Omental fat pad (tissue), 4 donors: ENCODE results near the gene RCCD1. TPM values are rescaled to one million over a fixed set of nuclear protein-coding genes. Genes with fewer than 3 reads are reported as not detected.

Experiments used
- ATAC-seq: fragments of 150-250 bp; one replicate; pipeline ENCODE4 v1.9.1; 2016; ENCODE audit warnings: mild to moderate bottlenecking, moderate library complexity; ENCODE audit not compliant: low FRiP score
- DNase-seq: peaks from one replicate; pipeline ENCODE4 v3.0.0-alpha.2; 2019; ENCODE audit warnings: low spot score
- CTCF ChIP-seq, 3 donors: fragments of 450-650 bp; IDR thresholded peaks; one replicate each; pipeline ENCODE4 v1.5.1; 2016 to 2017; ENCODE audit warnings: antibody characterized with exemption in 3 of 3, mild to moderate bottlenecking in 3 of 3, moderate library complexity in 2 of 3
- total RNA-seq, 4 donors: library from RNA; depleted of rRNA; stranded (reverse); fragments of >200 nt; gene quantifications; one replicate each; pipeline ENCODE4 v1.1.0, GENCODE V29; 2016

Gene RCCD1
- total RNA-seq, 4 donors from 2014 or later: 2.6 to 6.6 (median 5.0) TPM

GRCh38 chr15:90914305-90915080, 40.2 kb upstream of the RCCD1 start:
- TF ChIP-seq CTCF (IDR thresholded peaks at IDR 0.05): no peak
- no peak for ATAC-seq
- DNase-seq: no peak

GRCh38 chr15:90915216-90915807, 39.4 kb upstream of the RCCD1 start:
- no peak for TF ChIP-seq CTCF (IDR thresholded peaks at IDR 0.05)
- ATAC-seq (no peak), DNase-seq (no peak)

DNA sequence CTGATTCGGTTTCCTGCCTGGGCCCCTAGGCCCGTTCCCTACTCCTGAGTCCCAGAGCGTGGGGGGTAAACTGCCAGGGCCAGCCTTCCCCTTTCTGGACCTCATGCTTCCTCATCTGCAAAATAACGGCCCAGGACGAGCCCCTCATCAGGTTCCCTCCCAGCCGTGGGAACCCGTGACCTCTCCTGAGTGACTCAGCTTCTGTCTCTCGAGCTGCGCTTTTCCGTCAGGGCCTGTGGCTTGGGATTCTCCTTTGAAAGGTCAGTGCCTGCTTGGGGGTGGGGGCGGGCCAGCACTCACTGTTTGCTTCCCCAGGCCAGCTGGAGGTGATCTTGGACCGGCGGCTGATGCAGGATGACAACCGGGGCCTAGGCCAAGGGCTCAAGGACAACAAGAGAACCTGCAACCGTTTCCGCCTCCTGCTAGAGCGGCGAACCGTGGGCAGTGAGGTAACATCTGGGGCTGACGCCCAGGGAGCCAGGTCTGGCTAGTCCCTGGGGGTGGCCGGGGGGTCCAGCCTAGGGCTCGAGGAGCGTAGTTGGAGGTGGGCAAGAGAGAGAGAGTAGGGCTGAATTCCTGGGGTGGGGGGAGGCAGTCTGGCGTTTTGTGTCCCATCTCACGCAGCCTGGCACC, 38.8 kb upstream of the RCCD1 start:
- no peak for ATAC-seq
- TF ChIP-seq CTCF (IDR thresholded peaks at IDR 0.05): no peak
- no peak for DNase-seq

- no peak for TF ChIP-seq CTCF (IDR thresholded peaks at IDR 0.05)
These were observed 38.2 kb upstream of the RCCD1 start for GRCh38 chr15:90916461-90916860.

GRCh38 chr15:90917569-90917968, 37.1 kb upstream of the RCCD1 start:
- ATAC-seq (no peak), DNase-seq (no peak)
- TF ChIP-seq CTCF (IDR thresholded peaks at IDR 0.05): no peak

More at GRCh38 chr15:90916461-90916860, 38.2 kb upstream of the RCCD1 start:
- DNase-seq (no peak), ATAC-seq (no peak)

GRCh38 chr15:90918034-90918788, 36.5 kb upstream of the RCCD1 start:
- ATAC-seq (no peak), DNase-seq (no peak)
- no peak for TF ChIP-seq CTCF (IDR thresholded peaks at IDR 0.05)
